ENCODE measurements around the gene CCR3. TPM values are rescaled to one million over a fixed set of nuclear protein-coding genes. Genes with fewer than 3 reads are reported as not detected.

CCR3 gene
- total RNA-seq, 2 donors from 2014 or later = not detected

GRCh38 chr3:46228260-46229242 lies 13.7 kb upstream of the CCR3 start:
- DNase-seq (peak in 2 of 4 donors; percentile 9 to 50), ATAC-seq (no peak)
- Histone ChIP-seq H3K9me3 (no peaks in the 10 kb centered on the region), H3K36me3 (replicated peaks in 1 of 2; ENCODE audit: insufficient read depth in 1 of 2, low read depth in 2 of 2) (no peaks in the 10 kb centered on the region), H3K4me1 (no peaks in the 10 kb centered on the region), H3K27ac (no peak overlapping the region), H3K4me3 (no peak overlapping the region), H3K27me3 (no peaks in the 10 kb centered on the region)
- intact Hi-C loops (cut with DNase I) = no loop called here
- WGBS, 2 donors = 51 to 58% methylated on average over 5 of the region's 5 CpGs
- no peak for TF ChIP-seq POLR2A (IDR thresholded peaks at IDR 0.05)
- no peak for TF ChIP-seq CTCF (IDR thresholded peaks at IDR 0.05)

- TF ChIP-seq POLR2A (IDR thresholded peaks at IDR 0.05) = no peak
- intact Hi-C loops (cut with DNase I) = no loop called here
- WGBS, 2 donors = 72 to 74% methylated on average over 5 of the region's 5 CpGs
- no peak overlapping the region for H3K27ac ChIP-seq
- DNase-seq (no peak), ATAC-seq (no peak)
- H3K4me3 ChIP-seq = no peak overlapping the region
- H3K4me1 ChIP-seq = no peaks in the 10 kb centered on the region
- H3K9me3 ChIP-seq = no peaks in the 10 kb centered on the region
- no peaks in the 10 kb centered on the region for H3K27me3 ChIP-seq
- no peaks in the 10 kb centered on the region for H3K36me3 ChIP-seq (replicated peaks in 1 of 2; ENCODE audit: insufficient read depth in 1 of 2, low read depth in 2 of 2)
Observed at GRCh38 chr3:46231323-46231722, 10.9 kb upstream of the CCR3 start.

- DNase-seq = no peak
- no peak overlapping the region for H3K4me3 ChIP-seq
- ATAC-seq = no peak
- H3K9me3 ChIP-seq = no peaks in the 10 kb centered on the region
- H3K4me1 ChIP-seq = no peaks in the 10 kb centered on the region
- no peak overlapping the region for H3K27ac ChIP-seq
- WGBS, 2 donors = 47 to 67% methylated on average over 6 of the region's 6 CpGs
- TF ChIP-seq CTCF (IDR thresholded peaks at IDR 0.05) (no peak), POLR2A (IDR thresholded peaks at IDR 0.05) (no peak)
- intact Hi-C loops (cut with DNase I) = no loop called here
- H3K27me3 ChIP-seq = no peaks in the 10 kb centered on the region
- no peaks in the 10 kb centered on the region for H3K36me3 ChIP-seq (replicated peaks in 1 of 2; ENCODE audit: insufficient read depth in 1 of 2, low read depth in 2 of 2)
Observed at GRCh38 chr3:46233194-46233593, 9.1 kb upstream of the CCR3 start.

- no peaks in the 10 kb centered on the region for H3K36me3 ChIP-seq (replicated peaks in 1 of 2; ENCODE audit: insufficient read depth in 1 of 2, low read depth in 2 of 2)
- no peaks in the 10 kb centered on the region for H3K27me3 ChIP-seq
- no peak for ATAC-seq
- no peak for DNase-seq
- no peaks in the 10 kb centered on the region for H3K4me1 ChIP-seq
- intact Hi-C loops (cut with DNase I) = no loop called here
- no peaks in the 10 kb centered on the region for H3K9me3 ChIP-seq
- no peak overlapping the region for H3K27ac ChIP-seq
- 62 to 68% methylated on average over 2 of the region's 2 CpGs for WGBS, 2 donors
- TF ChIP-seq CTCF (IDR thresholded peaks at IDR 0.05) = no peak
- TF ChIP-seq POLR2A (IDR thresholded peaks at IDR 0.05) = no peak
- no peak overlapping the region for H3K4me3 ChIP-seq
Observed at GRCh38 chr3:46235425-46235824, 6.8 kb upstream of the CCR3 start.

- no peak overlapping the region for H3K4me3 ChIP-seq
- intact Hi-C loops (cut with DNase I) = no loop called here
- H3K27me3 ChIP-seq = no peaks in the 10 kb centered on the region
- no peaks in the 10 kb centered on the region for H3K36me3 ChIP-seq (replicated peaks in 1 of 2; ENCODE audit: insufficient read depth in 1 of 2, low read depth in 2 of 2)
- TF ChIP-seq POLR2A (IDR thresholded peaks at IDR 0.05) (no peak), CTCF (IDR thresholded peaks at IDR 0.05) (no peak)
- no peaks in the 10 kb centered on the region for H3K9me3 ChIP-seq
- WGBS, 2 donors = 65 to 66% methylated on average over 5 of the region's 5 CpGs
- DNase-seq = no peak
- H3K27ac ChIP-seq = no peak overlapping the region
- ATAC-seq = no peak
- H3K4me1 ChIP-seq = no peaks in the 10 kb centered on the region
Observed at GRCh38 chr3:46236294-46237054, 5.8 kb upstream of the CCR3 start.

Data from body of pancreas (tissue), 4 donors.